Uterus (tissue), 4 donors: ENCODE data around the gene DNM3. TPM values are rescaled to one million over a fixed set of nuclear protein-coding genes. Genes with fewer than 3 reads are reported as not detected.
"Not testable (repeated sequence)": the region's sequence is repeated elsewhere in the genome, so short reads cannot be mapped to it uniquely, and the experiment has no call there.

Experiments used
- DNase-seq, 2 donors: peaks; one replicate each; pipeline ENCODE4 v3.0.0-alpha.2; 2019 to 2020
- H3K27ac ChIP-seq, 2 donors: fragments of 200-600 bp; sonication (generic); 1 replicate in 1 of 2; 2 replicates in 1 of 2; pipeline ENCODE4 v1.5.1; 2016 to 2018
- H3K27me3 ChIP-seq, 2 donors: fragments of 200-600 bp; sonication (generic); one replicate each; pipeline ENCODE4 v1.5.1; 2018 to 2019; ENCODE audit warnings: control low read depth in 1 of 2
- H3K36me3 ChIP-seq, 2 donors: fragments of 200-600 bp; sonication (generic); one replicate each; pipeline ENCODE4 v1.5.1; 2019; ENCODE audit warnings: control low read depth in 1 of 2
- H3K4me1 ChIP-seq, 2 donors: fragments of 200-600 bp; sonication (generic); one replicate each; pipeline ENCODE4 v1.5.1; 2018 to 2019; ENCODE audit warnings: control low read depth in 1 of 2
- H3K4me3 ChIP-seq, 2 donors: fragments of 200-600 bp; sonication (generic); 1 replicate in 1 of 2; 2 replicates in 1 of 2; pipeline ENCODE4 v1.5.1; 2018 to 2019; ENCODE audit warnings: mild to moderate bottlenecking in 1 of 2
- H3K9me3 ChIP-seq, 2 donors: fragments of 200-600 bp; sonication (generic); one replicate each; pipeline ENCODE4 v1.5.1; 2019; ENCODE audit warnings: control low read depth in 1 of 2
- CTCF ChIP-seq, 4 experiments: fragments of 200-600 bp in 2 of 4; fragments of 450-650 bp in 2 of 4; sonication (generic) in 2 of 4; IDR thresholded peaks; one replicate each; pipeline ENCODE4 v1.5.1; 2016 to 2019; ENCODE audit warnings: antibody characterized with exemption in 4 of 4, mild to moderate bottlenecking in 2 of 4, moderate library complexity in 1 of 4
- POLR2A ChIP-seq, 2 donors: fragments of 450-650 bp; IDR thresholded peaks; one replicate each; pipeline ENCODE4 v1.6.1; 2016; ENCODE audit warnings: antibody characterized with exemption in 2 of 2, mild to moderate bottlenecking in 1 of 2, moderate library complexity in 1 of 2
- intact Hi-C: fragments of 100-400 bp; cut with DNase I; formaldehyde crosslinking; loops from one replicate; pipeline ENCODE4 v1.15.1; 2023; ENCODE audit warnings: low total_unique reads
- total RNA-seq, 4 donors: library from RNA; depleted of rRNA in 3 of 4; stranded (reverse); fragments of >200 nt in 3 of 4; gene quantifications; one replicate each; pipeline versions ENCODE4 v1.1.0 to v1.2.4, GENCODE V29; 2014 to 2023
- donor health status: DM: yes; HTN: yes; CAD: no.

The DNM3 gene
- total RNA-seq, 4 donors from 2014 or later, result 4.7 to 49.2 (median 14.6) TPM

DNA sequence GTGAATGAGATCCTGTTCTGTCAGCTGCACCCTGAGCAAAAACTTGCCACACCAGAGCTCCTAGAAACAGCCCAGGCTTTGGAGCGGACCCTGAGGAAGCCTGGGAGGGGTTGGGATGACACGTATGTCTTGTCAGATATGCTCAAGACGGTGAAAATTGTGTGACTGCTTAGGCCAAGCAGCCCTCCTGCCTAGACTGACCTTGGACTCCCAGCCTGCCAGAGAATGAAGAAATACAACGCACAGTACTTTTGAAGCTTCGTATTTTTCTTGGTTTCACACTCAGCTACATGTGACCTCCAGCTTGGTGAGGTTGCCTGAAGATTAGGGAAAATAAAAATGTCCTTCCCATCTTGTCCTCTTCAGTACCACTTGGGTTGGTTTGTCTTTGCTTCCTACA lies 44.7 kb upstream of the DNM3 start:
- Histone ChIP-seq H3K27ac (no peak overlapping the region), H3K4me3 (no peak overlapping the region), H3K36me3 (no peaks in the 10 kb centered on the region), H3K27me3 (no peaks in the 10 kb centered on the region), H3K4me1 (no peaks in the 10 kb centered on the region), H3K9me3 (no peaks in the 10 kb centered on the region)
- no peak for DNase-seq
- intact Hi-C loops, result no loop called here
- TF ChIP-seq POLR2A (IDR thresholded peaks at IDR 0.05), result no peak
- TF ChIP-seq CTCF (IDR thresholded peaks at IDR 0.05), result no peak

DNA sequence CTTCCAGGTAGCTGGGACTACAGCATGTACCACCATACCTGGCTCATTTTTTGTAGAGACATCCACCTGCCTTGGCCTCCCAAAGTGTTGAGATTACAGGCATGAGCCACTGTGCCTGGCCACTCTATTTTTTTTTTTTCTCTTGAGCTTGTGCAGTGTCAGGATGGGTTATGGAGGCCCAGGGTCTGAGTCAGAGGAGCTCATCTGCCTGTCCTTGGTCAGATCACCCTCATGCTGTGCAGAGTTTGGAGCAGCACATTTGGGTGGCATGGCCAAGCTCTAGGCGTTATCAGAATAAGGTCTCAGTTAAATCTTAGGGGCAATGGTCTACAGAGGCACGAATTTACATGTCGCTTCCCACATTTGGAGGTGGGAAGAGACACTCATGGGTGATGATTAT lies 43.0 kb upstream of the DNM3 start:
- Histone ChIP-seq H3K27ac (no peak overlapping the region), H3K9me3 (no peaks in the 10 kb centered on the region), H3K27me3 (no peaks in the 10 kb centered on the region), H3K4me1 (no peaks in the 10 kb centered on the region), H3K4me3 (no peak overlapping the region), H3K36me3 (no peaks in the 10 kb centered on the region)
- TF ChIP-seq CTCF (IDR thresholded peaks at IDR 0.05) (no peak), POLR2A (IDR thresholded peaks at IDR 0.05) (no peak)
- intact Hi-C loops, result no loop called here
- no peak for DNase-seq

DNA sequence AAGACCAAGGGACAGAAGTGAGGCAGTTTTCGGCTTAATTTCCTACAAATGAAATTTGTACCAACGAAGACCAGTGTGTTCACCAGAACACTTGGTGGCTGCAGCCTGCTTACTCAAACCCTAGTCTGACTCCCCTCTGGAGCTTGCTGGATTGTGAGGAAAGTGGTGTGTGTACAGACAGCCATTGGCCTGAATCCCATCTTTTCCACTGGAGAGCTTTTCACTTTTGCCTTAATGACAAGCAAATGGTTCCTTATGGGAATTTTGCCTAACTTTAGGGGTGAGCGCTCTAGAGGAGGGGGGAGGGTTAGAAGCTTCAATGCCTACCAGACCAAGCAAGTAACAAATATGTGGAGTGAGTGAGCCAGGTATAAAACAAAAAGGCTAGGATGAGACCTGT lies 42.5 kb upstream of the DNM3 start:
- Histone ChIP-seq H3K27ac (no peak overlapping the region), H3K4me1 (no peaks in the 10 kb centered on the region), H3K9me3 (no peaks in the 10 kb centered on the region), H3K36me3 (no peaks in the 10 kb centered on the region), H3K27me3 (no peaks in the 10 kb centered on the region), H3K4me3 (no peak overlapping the region)
- no peak for DNase-seq
- intact Hi-C loops, result no loop called here
- no peak for TF ChIP-seq POLR2A (IDR thresholded peaks at IDR 0.05)
- TF ChIP-seq CTCF (IDR thresholded peaks at IDR 0.05), result no peak

- Histone ChIP-seq H3K27ac (no peak overlapping the region), H3K9me3 (no peaks in the 10 kb centered on the region), H3K27me3 (no peaks in the 10 kb centered on the region), H3K36me3 (no peaks in the 10 kb centered on the region), H3K4me1 (no peaks in the 10 kb centered on the region), H3K4me3 (no peak overlapping the region)
- intact Hi-C loops, result no loop called here
- no peak for DNase-seq
- TF ChIP-seq CTCF (IDR thresholded peaks at IDR 0.05), result no peak
- TF ChIP-seq POLR2A (IDR thresholded peaks at IDR 0.05), result no peak
Measured at GRCh38 chr1:171799166-171799565, 42.1 kb upstream of the DNM3 start.

- H3K27me3 ChIP-seq, H3K4me3 ChIP-seq, H3K27ac ChIP-seq, H3K36me3 ChIP-seq, DNase-seq, H3K9me3 ChIP-seq, H3K4me1 ChIP-seq: not testable (repeated sequence)
- intact Hi-C loops, result loop anchor here (5.0 kb wide), 1 partner anchor 188 kb away; no protein-coding TSS in a partner anchor
Measured at GRCh38 chr1:171799698-171800097, 41.6 kb upstream of the DNM3 start.

- TF ChIP-seq CTCF (IDR thresholded peaks at IDR 0.05) (no peak), POLR2A (IDR thresholded peaks at IDR 0.05) (no peak)
- DNase-seq, result no peak
- Histone ChIP-seq H3K27me3 (no peaks in the 10 kb centered on the region), H3K9me3 (no peaks in the 10 kb centered on the region), H3K4me1 (no peaks in the 10 kb centered on the region), H3K36me3 (no peaks in the 10 kb centered on the region), H3K4me3 (no peak overlapping the region), H3K27ac (no peak overlapping the region)
- intact Hi-C loops, result loop anchor here (5.0 kb wide), 1 partner anchor 187 kb away; no protein-coding TSS in a partner anchor
Measured at GRCh38 chr1:171800342-171800741, 41.0 kb upstream of the DNM3 start.
